PC-3 (cell line): ENCODE results near the gene WFS1. TPM values are rescaled to one million over a fixed set of nuclear protein-coding genes. Genes with fewer than 3 reads are reported as not detected.

ENCODE experiments used
- ATAC-seq: fragments of 200-7000 bp; cut with Tn5 transposase; 2 replicates; pipeline ENCODE4 v1.9.1; 2020; ENCODE audit warnings: mild to moderate bottlenecking, moderate library complexity
- BruUV-seq: library from RNA; stranded (reverse); fragments of 400-500 nt; replicated peaks from 2 replicates; lab custom pipeline; 2021; lab: Mats Ljungman, UMichigan
- CTCF ChIA-PET: fragments of 300-600 bp; sonication (Branson Sonifier 250); formaldehyde crosslinking; loops from one replicate; lab custom pipeline; 2022; ENCODE audit warnings: antibody characterized with exemption; lab: Charles Lee
- POLR2A ChIA-PET: fragments of 300-600 bp; sonication (Branson Sonifier 250); formaldehyde crosslinking; loops from one replicate; lab custom pipeline; 2022; ENCODE audit warnings: antibody characterized with exemption; ENCODE audit not compliant: unreplicated experiment; lab: Charles Lee
- DNase-seq: peaks from one replicate; pipeline ENCODE4 v3.0.0-alpha.2; 2015
- H2AFZ ChIP-seq: fragments of 300-600 bp; sonication (generic); 2 replicates; pipeline ENCODE4 v1.6.0; 2016; ENCODE audit warnings: antibody characterized with exemption, low read length
- H3F3A ChIP-seq: fragments of 300-600 bp; sonication (generic); one replicate; pipeline ENCODE4 v1.6.0; 2017; ENCODE audit warnings: antibody characterized with exemption, low read length, control low read depth, mild to moderate bottlenecking; ENCODE audit not compliant: unreplicated experiment
- H3K27ac ChIP-seq: fragments of 300-600 bp; sonication (generic); 2 replicates; pipeline ENCODE4 v1.5.1; 2016; ENCODE audit warnings: mild to moderate bottlenecking, low read length
- H3K27me3 ChIP-seq: fragments of 300-600 bp; sonication (generic); 2 replicates; pipeline ENCODE4 v1.6.1; 2016; ENCODE audit warnings: low read length, mixed read lengths
- H3K36me3 ChIP-seq: fragments of 300-600 bp; sonication (generic); 2 replicates; pipeline ENCODE4 v1.6.1; 2016; ENCODE audit warnings: low read depth, mixed run types, low read length, mixed read lengths
- H3K4me1 ChIP-seq: fragments of 300-600 bp; sonication (generic); 2 replicates; pipeline ENCODE4 v1.5.1; 2016; ENCODE audit warnings: low read length; ENCODE audit not compliant: insufficient read depth
- H3K4me2 ChIP-seq: fragments of 300-600 bp; sonication (generic); 2 replicates; pipeline ENCODE4 v1.6.0; 2016; ENCODE audit warnings: low read length
- H3K4me3 ChIP-seq: fragments of 300-600 bp; sonication (generic); 2 replicates; pipeline ENCODE4 v1.5.1; 2016; ENCODE audit warnings: mild to moderate bottlenecking, low read length, mixed read lengths
- H3K79me2 ChIP-seq: fragments of 300-600 bp; sonication (generic); 2 replicates; pipeline ENCODE4 v1.6.1; 2017; ENCODE audit warnings: low read length, mixed read lengths
- H3K9ac ChIP-seq: fragments of 300-600 bp; sonication (generic); 2 replicates; pipeline ENCODE4 v1.6.0; 2016; ENCODE audit warnings: mild to moderate bottlenecking, low read length
- H3K9me2 ChIP-seq: fragments of 300-600 bp; sonication (generic); replicated peaks from 2 replicates; pipeline ENCODE4 v1.6.1; 2016; ENCODE audit warnings: mixed run types, low read length, mixed read lengths
- H3K9me3 ChIP-seq: fragments of 300-600 bp; sonication (generic); 2 replicates; pipeline ENCODE4 v1.6.1; 2016; ENCODE audit warnings: low read length, mixed read lengths
- H4K20me1 ChIP-seq: fragments of 300-600 bp; sonication (generic); 2 replicates; pipeline ENCODE4 v1.6.1; 2016; ENCODE audit warnings: low read length, mixed read lengths
- EZH2 ChIP-seq: fragments of 300-600 bp; sonication (generic); IDR thresholded peaks from one replicate; pipeline ENCODE4 v1.6.1; 2017; ENCODE audit warnings: antibody characterized with exemption, mild to moderate bottlenecking, low read length; ENCODE audit not compliant: unreplicated experiment
- EZH2phosphoT487 ChIP-seq: fragments of 300-600 bp; sonication (generic); IDR thresholded peaks from 2 replicates; pipeline ENCODE4 v1.6.1; 2018; ENCODE audit warnings: mild to moderate bottlenecking, antibody characterized with exemption, low read length, borderline replicate concordance
- intact Hi-C: fragments of 100-400 bp; cut with micrococcal nuclease; formaldehyde crosslinking; loops from 2 replicates; pipeline ENCODE4 v1.9.0; 2023
- total RNA-seq: library from RNA; depleted of rRNA; stranded (reverse); fragments of >200 nt; gene quantifications from 2 replicates; pipeline ENCODE4 v1.2.3, GENCODE V29; 2014
- TF ChIP-seq, protein P1 (sequence below): fragments of 300-600 bp; sonication (generic); conservative IDR thresholded peaks from 2 replicates; pipeline ENCODE4 v1.5.1; 2017; ENCODE audit warnings: antibody characterized with exemption, low read depth, mild to moderate bottlenecking, low read length

Gene WFS1
- total RNA-seq, 1 experiment from 2014 or later = 35.7 TPM

DNA sequence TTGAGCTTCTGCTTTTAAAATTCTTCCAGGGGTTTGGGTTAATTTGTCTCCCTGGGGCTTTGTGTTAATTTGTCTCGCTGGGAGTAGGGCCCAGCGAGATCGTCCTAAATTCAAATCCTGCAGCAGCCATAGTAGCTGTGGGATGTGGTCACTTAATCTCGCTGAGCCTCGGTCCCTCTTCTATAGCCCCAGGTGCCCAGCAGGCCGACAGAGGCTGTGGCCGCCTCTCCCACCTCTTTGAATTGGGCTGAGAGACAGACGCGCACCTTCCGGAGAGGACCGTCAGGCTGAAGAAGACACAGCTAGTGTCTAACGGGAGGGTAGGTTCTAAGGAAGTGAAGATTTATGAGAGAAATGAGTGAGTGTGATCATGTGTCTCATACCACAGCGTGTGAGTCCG, 15.7 kb upstream of the WFS1 start:
- H3K4me3 ChIP-seq = no peak overlapping the region
- H3K27me3 ChIP-seq = no peaks in the 10 kb centered on the region
- TF ChIP-seq EZH2phosphoT487 (no peak), EZH2 (no peak)
- TF ChIP-seq, protein P1, sequence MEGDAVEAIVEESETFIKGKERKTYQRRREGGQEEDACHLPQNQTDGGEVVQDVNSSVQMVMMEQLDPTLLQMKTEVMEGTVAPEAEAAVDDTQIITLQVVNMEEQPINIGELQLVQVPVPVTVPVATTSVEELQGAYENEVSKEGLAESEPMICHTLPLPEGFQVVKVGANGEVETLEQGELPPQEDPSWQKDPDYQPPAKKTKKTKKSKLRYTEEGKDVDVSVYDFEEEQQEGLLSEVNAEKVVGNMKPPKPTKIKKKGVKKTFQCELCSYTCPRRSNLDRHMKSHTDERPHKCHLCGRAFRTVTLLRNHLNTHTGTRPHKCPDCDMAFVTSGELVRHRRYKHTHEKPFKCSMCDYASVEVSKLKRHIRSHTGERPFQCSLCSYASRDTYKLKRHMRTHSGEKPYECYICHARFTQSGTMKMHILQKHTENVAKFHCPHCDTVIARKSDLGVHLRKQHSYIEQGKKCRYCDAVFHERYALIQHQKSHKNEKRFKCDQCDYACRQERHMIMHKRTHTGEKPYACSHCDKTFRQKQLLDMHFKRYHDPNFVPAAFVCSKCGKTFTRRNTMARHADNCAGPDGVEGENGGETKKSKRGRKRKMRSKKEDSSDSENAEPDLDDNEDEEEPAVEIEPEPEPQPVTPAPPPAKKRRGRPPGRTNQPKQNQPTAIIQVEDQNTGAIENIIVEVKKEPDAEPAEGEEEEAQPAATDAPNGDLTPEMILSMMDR = no peak
- ChIA-PET POLR2A (no interaction called here), CTCF (no interaction called here)
- ATAC-seq (no peak), DNase-seq (no peak)
- BruUV-seq = no TSS peak
- H2AFZ ChIP-seq = no peak overlapping the region
- H3K79me2 ChIP-seq = no peaks in the 10 kb centered on the region
- H4K20me1 ChIP-seq = no peaks in the 10 kb centered on the region
- no peak overlapping the region for H3K27ac ChIP-seq
- H3K4me2 ChIP-seq = no peak overlapping the region
- H3K9ac ChIP-seq = no peak overlapping the region
- intact Hi-C loops = no loop called here
- no peaks in the 10 kb centered on the region for H3K9me3 ChIP-seq
- H3K4me1 ChIP-seq = no peaks in the 10 kb centered on the region
- no peaks in the 10 kb centered on the region for H3K36me3 ChIP-seq
- no peaks in the 10 kb centered on the region for H3K9me2 ChIP-seq
- H3F3A ChIP-seq = no peaks in the 10 kb centered on the region

DNA sequence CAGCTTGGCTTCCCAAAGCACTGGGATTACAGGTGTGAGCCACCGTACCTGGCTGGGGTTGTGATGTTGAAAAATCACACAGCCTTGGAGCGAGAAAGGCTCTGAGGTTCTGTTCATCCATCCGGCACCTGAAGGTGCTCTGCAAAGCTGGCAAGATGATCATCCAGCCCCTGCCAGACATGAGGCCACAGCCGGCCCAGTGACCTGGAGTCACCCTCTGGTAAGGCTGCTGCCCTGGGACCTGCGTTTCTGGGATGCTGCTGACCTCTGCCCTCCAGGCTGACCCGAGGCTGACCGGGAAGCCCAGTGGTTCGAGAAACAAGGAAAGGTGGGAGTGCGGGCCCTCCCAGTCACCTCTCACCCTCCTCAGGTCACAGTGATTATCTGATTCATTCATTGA, 13.5 kb upstream of the WFS1 start:
- Histone ChIP-seq H3K9me2 (no peaks in the 10 kb centered on the region), H4K20me1 (no peaks in the 10 kb centered on the region), H3K4me2 (no peak overlapping the region), H3F3A (no peaks in the 10 kb centered on the region), H2AFZ (no peak overlapping the region), H3K79me2 (no peaks in the 10 kb centered on the region), H3K9me3 (no peaks in the 10 kb centered on the region), H3K36me3 (no peaks in the 10 kb centered on the region), H3K27me3 (no peaks in the 10 kb centered on the region), H3K27ac (no peak overlapping the region), H3K4me3 (no peak overlapping the region), H3K4me1 (no peaks in the 10 kb centered on the region), H3K9ac (no peak overlapping the region)
- ATAC-seq (no peak), DNase-seq (no peak)
- no peak for TF ChIP-seq EZH2phosphoT487
- TF ChIP-seq, protein P1 = no peak
- no TSS peak for BruUV-seq
- intact Hi-C loops = no loop called here
- CTCF ChIA-PET = no interaction called here
- POLR2A ChIA-PET = no interaction called here

DNA sequence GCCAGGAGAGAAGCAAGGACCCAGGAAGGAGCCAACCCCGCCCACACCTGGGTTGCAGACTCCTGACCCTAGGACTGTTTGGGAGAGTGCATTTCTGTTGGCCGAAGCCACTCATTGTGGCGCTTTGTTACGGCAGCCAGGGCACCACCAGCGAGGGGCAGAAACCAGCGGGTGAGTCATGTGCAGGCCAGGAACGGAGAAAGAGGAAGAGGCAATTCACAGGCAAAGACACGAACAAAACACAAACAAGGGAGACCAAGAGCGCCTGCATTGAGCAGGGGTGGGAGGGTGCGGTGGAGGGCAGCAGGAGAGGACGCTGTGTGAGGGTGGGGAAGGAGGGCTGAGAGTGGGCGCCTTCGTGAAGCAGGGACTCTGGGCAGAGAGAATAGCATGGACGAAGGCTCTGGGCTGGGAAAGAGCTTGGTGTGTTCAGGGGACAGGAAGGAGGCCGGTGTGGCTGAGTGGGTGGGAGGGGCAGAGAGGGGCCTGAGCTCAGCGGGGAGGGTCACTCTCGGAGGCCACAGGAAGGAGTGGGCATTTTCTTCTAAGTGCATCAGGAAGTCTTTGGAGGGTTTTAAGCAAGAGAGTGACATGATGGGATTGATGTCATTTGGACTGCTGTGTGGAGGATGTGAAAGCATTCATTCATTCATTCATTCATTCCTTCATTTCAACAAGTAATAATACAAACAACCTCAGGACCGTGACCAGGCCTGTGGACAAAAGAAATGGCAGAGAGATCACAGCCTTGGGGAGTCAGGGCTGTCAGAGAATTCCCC, 12.2 kb upstream of the WFS1 start:
- H3K4me2 ChIP-seq = no peak overlapping the region
- H4K20me1 ChIP-seq = no peaks in the 10 kb centered on the region
- no peak overlapping the region for H3K9ac ChIP-seq
- no peaks in the 10 kb centered on the region for H3K79me2 ChIP-seq
- no peak for ATAC-seq
- DNase-seq = no peak
- no peaks in the 10 kb centered on the region for H3K4me1 ChIP-seq
- no peaks in the 10 kb centered on the region for H3K9me3 ChIP-seq
- ChIA-PET POLR2A (no interaction called here), CTCF (no interaction called here)
- H3K27ac ChIP-seq = no peak overlapping the region
- H3K4me3 ChIP-seq = no peak overlapping the region
- BruUV-seq = no TSS peak
- intact Hi-C loops = no loop called here
- TF ChIP-seq EZH2 = no peak
- TF ChIP-seq, protein P1 = no peak
- no peak for TF ChIP-seq EZH2phosphoT487
- no peaks in the 10 kb centered on the region for H3K9me2 ChIP-seq
- H3K36me3 ChIP-seq = no peaks in the 10 kb centered on the region
- H3F3A ChIP-seq = no peaks in the 10 kb centered on the region
- no peak overlapping the region for H2AFZ ChIP-seq
- no peaks in the 10 kb centered on the region for H3K27me3 ChIP-seq
